MM.1S (cell line): ENCODE data around the gene NXN.

Experiments
- DNase-seq: peaks from one replicate; pipeline ENCODE4 v3.0.0-alpha.2; 2015
- H2AFZ ChIP-seq: fragments of 300-600 bp; sonication (generic); 2 replicates; pipeline ENCODE4 v1.6.0; 2016; ENCODE audit warnings: antibody characterized with exemption, low read length
- H3F3A ChIP-seq: fragments of 300-600 bp; sonication (generic); 2 replicates; pipeline ENCODE4 v1.6.1; 2016; ENCODE audit warnings: mild to moderate bottlenecking, antibody characterized with exemption, low read length, moderate library complexity, mixed read lengths; ENCODE audit not compliant: insufficient read depth
- H3K27ac ChIP-seq: fragments of 300-600 bp; sonication (generic); 2 replicates; pipeline ENCODE4 v1.5.1; 2016; ENCODE audit warnings: mild to moderate bottlenecking, low read length
- H3K27me3 ChIP-seq: fragments of 300-600 bp; sonication (generic); replicated peaks from 2 replicates; pipeline ENCODE4 v1.6.0; 2016; ENCODE audit warnings: low read length; ENCODE audit not compliant: insufficient read depth
- H3K36me3 ChIP-seq: fragments of 300-600 bp; sonication (generic); replicated peaks from 2 replicates; pipeline ENCODE4 v1.6.1; 2016; ENCODE audit warnings: mild to moderate bottlenecking, low read length, mixed read lengths; ENCODE audit not compliant: insufficient read depth
- H3K4me1 ChIP-seq: fragments of 300-600 bp; sonication (generic); 2 replicates; pipeline ENCODE4 v1.6.1; 2016; ENCODE audit warnings: low read length, mixed read lengths
- H3K4me2 ChIP-seq: fragments of 300-600 bp; sonication (generic); 2 replicates; pipeline ENCODE4 v1.6.0; 2016; ENCODE audit warnings: low read depth, low read length
- H3K4me3 ChIP-seq: fragments of 300-600 bp; sonication (generic); 2 replicates; pipeline ENCODE4 v1.5.1; 2016; ENCODE audit warnings: low read length, mixed read lengths
- H3K79me2 ChIP-seq: fragments of 300-600 bp; sonication (generic); 2 replicates; pipeline ENCODE4 v1.6.1; 2016; ENCODE audit warnings: mixed run types, low read length, mixed read lengths
- H3K9ac ChIP-seq: fragments of 300-600 bp; sonication (generic); 2 replicates; pipeline ENCODE4 v1.6.1; 2016; ENCODE audit warnings: low read length, mixed read lengths
- H3K9me2 ChIP-seq: fragments of 300-600 bp; sonication (generic); replicated peaks from 2 replicates; pipeline ENCODE4 v1.6.1; 2016; ENCODE audit warnings: mild to moderate bottlenecking, low read length, mixed read lengths; ENCODE audit not compliant: insufficient read depth
- H3K9me3 ChIP-seq: fragments of 300-600 bp; sonication (generic); replicated peaks from 2 replicates; pipeline ENCODE4 v1.6.1; 2016; ENCODE audit warnings: mild to moderate bottlenecking, low read length, mixed read lengths; ENCODE audit not compliant: insufficient read depth
- H4K20me1 ChIP-seq: fragments of 300-600 bp; sonication (generic); 2 replicates; pipeline ENCODE4 v1.6.1; 2016; ENCODE audit warnings: mild to moderate bottlenecking, low read length, moderate library complexity, mixed read lengths; ENCODE audit not compliant: insufficient read depth
- EZH2 ChIP-seq: fragments of 300-600 bp; sonication (generic); optimal IDR thresholded peaks from 2 replicates; pipeline ENCODE3; 2017; ENCODE audit warnings: low read depth, mild to moderate bottlenecking, antibody characterized with exemption, low read length, mixed read lengths
- EZH2phosphoT487 ChIP-seq: fragments of 300-600 bp; sonication (generic); IDR thresholded peaks from 2 replicates; pipeline ENCODE4 v1.6.1; 2018; ENCODE audit warnings: antibody characterized with exemption, low read length
- TF ChIP-seq, protein P1 (sequence below): fragments of 300-600 bp; sonication (generic); IDR thresholded peaks from 2 replicates; pipeline ENCODE4 v1.5.1; 2016; ENCODE audit warnings: antibody characterized with exemption, low read length, mixed read lengths

NXN gene

GRCh38 chr17:1025733-1026598 is 46.4 kb upstream of the NXN start:
- Histone ChIP-seq H3K9me3 (no peaks in the 10 kb centered on the region), H3K79me2 (0 out of 2 replicates have a peak, but pooled peaks cover 4% of the 10 kb centered on the region), H2AFZ (no peak overlapping the region), H3K4me2 (no peak overlapping the region), H3K4me1 (no peaks in the 10 kb centered on the region), H3K27me3 (no peaks in the 10 kb centered on the region), H3K9ac (no peak overlapping the region), H4K20me1 (no peaks in the 10 kb centered on the region), H3K36me3 (no peaks in the 10 kb centered on the region), H3K4me3 (no peak overlapping the region), H3K27ac (no peak overlapping the region), H3F3A (no peaks in the 10 kb centered on the region), H3K9me2 (no peaks in the 10 kb centered on the region)
- TF ChIP-seq EZH2 = no peak
- TF ChIP-seq EZH2phosphoT487 = no peak
- TF ChIP-seq, protein P1, sequence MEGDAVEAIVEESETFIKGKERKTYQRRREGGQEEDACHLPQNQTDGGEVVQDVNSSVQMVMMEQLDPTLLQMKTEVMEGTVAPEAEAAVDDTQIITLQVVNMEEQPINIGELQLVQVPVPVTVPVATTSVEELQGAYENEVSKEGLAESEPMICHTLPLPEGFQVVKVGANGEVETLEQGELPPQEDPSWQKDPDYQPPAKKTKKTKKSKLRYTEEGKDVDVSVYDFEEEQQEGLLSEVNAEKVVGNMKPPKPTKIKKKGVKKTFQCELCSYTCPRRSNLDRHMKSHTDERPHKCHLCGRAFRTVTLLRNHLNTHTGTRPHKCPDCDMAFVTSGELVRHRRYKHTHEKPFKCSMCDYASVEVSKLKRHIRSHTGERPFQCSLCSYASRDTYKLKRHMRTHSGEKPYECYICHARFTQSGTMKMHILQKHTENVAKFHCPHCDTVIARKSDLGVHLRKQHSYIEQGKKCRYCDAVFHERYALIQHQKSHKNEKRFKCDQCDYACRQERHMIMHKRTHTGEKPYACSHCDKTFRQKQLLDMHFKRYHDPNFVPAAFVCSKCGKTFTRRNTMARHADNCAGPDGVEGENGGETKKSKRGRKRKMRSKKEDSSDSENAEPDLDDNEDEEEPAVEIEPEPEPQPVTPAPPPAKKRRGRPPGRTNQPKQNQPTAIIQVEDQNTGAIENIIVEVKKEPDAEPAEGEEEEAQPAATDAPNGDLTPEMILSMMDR = no peak
- DNase-seq = no peak

- Histone ChIP-seq H3K27ac (no peak overlapping the region), H4K20me1 (no peaks in the 10 kb centered on the region), H3K4me3 (no peak overlapping the region)
These were observed 44.5 kb upstream of the NXN start for GRCh38 chr17:1024076-1024475.

DNA sequence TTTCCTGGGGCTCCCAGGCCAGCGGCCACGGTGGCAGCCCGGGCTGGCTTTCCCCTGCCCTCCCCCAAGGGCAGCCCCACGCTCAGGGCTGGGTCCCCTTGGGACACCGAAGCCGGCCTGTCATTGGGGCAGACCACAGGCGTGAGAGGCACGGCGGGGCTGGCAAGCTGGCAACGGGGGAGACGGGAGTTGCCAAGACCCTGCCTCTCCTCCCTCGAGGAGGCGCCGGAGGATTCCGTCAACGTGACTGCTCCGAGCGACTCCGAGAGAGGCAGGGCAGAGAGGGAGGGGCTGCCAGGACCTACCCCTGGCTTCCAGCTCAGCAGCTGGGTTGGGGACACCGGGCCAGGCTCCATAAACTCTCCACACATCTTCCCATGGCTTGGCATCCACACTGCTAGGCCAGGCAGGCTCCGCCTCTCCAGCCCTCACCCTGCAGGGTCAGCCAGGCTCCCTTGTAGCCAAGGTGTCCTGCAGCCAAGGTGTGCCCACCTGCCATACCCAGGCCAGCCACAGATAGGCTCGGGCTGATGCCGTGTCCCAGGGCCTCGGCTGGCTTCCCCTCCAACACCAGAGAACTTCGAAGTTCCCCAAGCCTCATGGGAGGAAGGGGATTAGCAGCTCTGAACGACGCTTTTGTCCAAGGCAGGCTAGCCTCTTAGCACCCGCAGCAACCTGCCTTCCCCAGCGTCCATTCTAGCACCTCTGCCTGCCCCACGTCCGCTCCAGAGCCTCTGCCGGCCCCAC is 42.9 kb upstream of the NXN start:
- no peaks in the 10 kb centered on the region for H3F3A ChIP-seq
- no peaks in the 10 kb centered on the region for H3K4me1 ChIP-seq
- H3K27ac ChIP-seq = no peak overlapping the region
- no peaks in the 10 kb centered on the region for H3K9me3 ChIP-seq
- no peak for DNase-seq
- H3K36me3 ChIP-seq = no peaks in the 10 kb centered on the region
- H3K9me2 ChIP-seq = no peaks in the 10 kb centered on the region
- H3K4me2 ChIP-seq = no peak overlapping the region
- no peak overlapping the region for H2AFZ ChIP-seq
- no peak overlapping the region for H3K9ac ChIP-seq
- no peaks in the 10 kb centered on the region for H4K20me1 ChIP-seq
- no peak overlapping the region for H3K4me3 ChIP-seq
- H3K27me3 ChIP-seq = no peaks in the 10 kb centered on the region
- H3K79me2 ChIP-seq = peaks cover 4% of the 10 kb centered on the region; the same call in 1 of the 2 replicates
- TF ChIP-seq EZH2 (no peak), EZH2phosphoT487 (no peak)
- TF ChIP-seq, protein P1 = no peak

More at GRCh38 chr17:1024076-1024475, 44.5 kb upstream of the NXN start:
- Histone ChIP-seq H3K9me3 (no peaks in the 10 kb centered on the region), H3K4me1 (no peaks in the 10 kb centered on the region), H2AFZ (no peak overlapping the region), H3F3A (no peaks in the 10 kb centered on the region), H3K9me2 (no peaks in the 10 kb centered on the region), H3K4me2 (no peak overlapping the region), H3K79me2 (0 out of 2 replicates have a peak, but pooled peaks cover 4% of the 10 kb centered on the region), H3K36me3 (no peaks in the 10 kb centered on the region), H3K27me3 (no peaks in the 10 kb centered on the region), H3K9ac (no peak overlapping the region)
- TF ChIP-seq EZH2phosphoT487 (no peak), EZH2 (no peak)
- TF ChIP-seq, protein P1 = no peak
- no peak for DNase-seq
